ACC112 (cell line): Measurements from ENCODE around the gene FBXL19.

Experiments
- H2AFZ ChIP-seq: fragments of 200-600 bp; sonication (generic); one replicate; pipeline ENCODE4 v1.6.0; 2017; ENCODE audit warnings: antibody characterized with exemption, low read length; ENCODE audit not compliant: unreplicated experiment
- H3K27ac ChIP-seq: fragments of 200-600 bp; sonication (generic); 2 replicates; pipeline ENCODE4 v1.5.1; 2014; ENCODE audit warnings: low read depth, mild to moderate bottlenecking, antibody characterized with exemption, low read length, moderate library complexity
- H3K27me3 ChIP-seq: fragments of 200-600 bp; sonication (generic); 2 replicates; pipeline ENCODE4 v1.6.1; 2014; ENCODE audit warnings: mild to moderate bottlenecking, antibody characterized with exemption, low read length, moderate library complexity, mixed read lengths; ENCODE audit not compliant: insufficient read depth
- H3K36me3 ChIP-seq: fragments of 200-600 bp; sonication (generic); 2 replicates; pipeline ENCODE4 v1.6.1; 2016; ENCODE audit warnings: mild to moderate bottlenecking, antibody characterized with exemption, low read length, moderate library complexity, mixed read lengths; ENCODE audit not compliant: insufficient read depth
- H3K4me1 ChIP-seq: fragments of 200-600 bp; sonication (generic); one replicate; pipeline ENCODE4 v1.6.1; 2016; ENCODE audit warnings: low read length, mixed read lengths; ENCODE audit not compliant: insufficient read depth, unreplicated experiment, control insufficient read depth
- H3K4me3 ChIP-seq: fragments of 200-600 bp; sonication (generic); 2 replicates; pipeline ENCODE4 v1.5.1; 2014; ENCODE audit warnings: mild to moderate bottlenecking, low read depth, low read length
- H3K79me2 ChIP-seq: fragments of 200-600 bp; sonication (generic); one replicate; pipeline ENCODE4 v1.6.0; 2016; ENCODE audit warnings: low read length; ENCODE audit not compliant: control insufficient read depth, unreplicated experiment, insufficient read depth

FBXL19 gene

DNA sequence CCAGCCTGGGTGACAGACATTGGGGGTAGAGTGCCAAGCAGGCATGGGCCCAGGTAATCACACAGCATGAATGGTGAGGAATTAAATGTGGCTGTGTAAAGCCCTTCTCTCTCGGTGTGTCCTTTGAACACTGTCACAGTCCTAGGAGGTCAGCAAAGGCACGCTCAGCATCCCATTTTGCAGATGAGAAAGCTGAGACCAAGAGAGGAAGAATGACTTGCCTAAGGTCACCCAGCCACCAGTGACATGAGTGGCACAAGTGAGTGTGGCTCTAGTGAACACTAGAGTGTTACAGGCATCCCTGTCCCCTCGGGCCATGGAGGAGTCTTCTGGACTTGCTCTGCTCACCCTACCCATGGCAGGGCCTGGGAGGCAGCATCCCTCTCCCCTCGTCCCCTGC is 16.3 kb upstream of the FBXL19 start:
- H2AFZ ChIP-seq = no peak overlapping the region
- H3K27me3 ChIP-seq = no peaks in the 10 kb centered on the region
- no peaks in the 10 kb centered on the region for H3K4me1 ChIP-seq
- no peak overlapping the region for H3K27ac ChIP-seq
- no peak overlapping the region for H3K4me3 ChIP-seq
- H3K36me3 ChIP-seq = no peaks in the 10 kb centered on the region
- no peaks in the 10 kb centered on the region for H3K79me2 ChIP-seq

DNA sequence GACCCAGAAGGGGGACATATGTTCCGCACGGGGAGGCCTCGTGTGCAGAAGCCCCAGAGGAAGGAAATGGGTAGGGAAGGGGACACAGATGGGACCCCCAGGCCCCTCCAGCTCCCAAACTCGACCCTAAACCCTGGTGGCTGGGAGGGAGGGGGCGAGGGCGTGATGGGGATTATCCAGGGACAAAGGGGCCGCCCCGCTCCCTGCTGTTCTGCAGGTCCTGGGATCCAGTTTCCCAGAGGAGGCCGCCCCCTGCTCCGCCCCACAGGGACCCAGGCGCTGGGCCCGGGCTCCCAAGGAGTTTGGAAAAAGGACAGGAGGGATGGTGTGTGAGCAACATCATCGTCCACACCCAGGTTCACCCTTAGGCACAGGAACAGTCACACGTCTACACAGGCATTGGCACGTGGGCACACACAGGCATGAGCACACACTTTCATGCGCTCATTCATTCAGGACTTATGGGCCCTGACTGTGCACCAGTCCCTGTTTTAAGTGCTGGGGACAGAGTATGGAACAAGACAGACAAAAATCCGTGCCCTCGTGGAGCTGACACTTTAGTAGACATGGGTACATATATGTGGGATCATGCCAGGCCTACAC is 12.8 kb upstream of the FBXL19 start:
- Histone ChIP-seq H3K4me1 (no peaks in the 10 kb centered on the region), H3K36me3 (no peaks in the 10 kb centered on the region), H3K27me3 (no peaks in the 10 kb centered on the region), H3K79me2 (no peaks in the 10 kb centered on the region), H2AFZ (no peak overlapping the region), H3K27ac (no peak overlapping the region), H3K4me3 (no peak overlapping the region)

GRCh38 chr16:30912794-30913412 is 10.5 kb upstream of the FBXL19 start:
- H3K4me3 ChIP-seq = no peak overlapping the region
- H3K36me3 ChIP-seq = no peaks in the 10 kb centered on the region
- H3K79me2 ChIP-seq = no peaks in the 10 kb centered on the region
- H3K4me1 ChIP-seq = no peaks in the 10 kb centered on the region
- H2AFZ ChIP-seq = no peak overlapping the region
- no peak overlapping the region for H3K27ac ChIP-seq
- H3K27me3 ChIP-seq = no peaks in the 10 kb centered on the region

DNA sequence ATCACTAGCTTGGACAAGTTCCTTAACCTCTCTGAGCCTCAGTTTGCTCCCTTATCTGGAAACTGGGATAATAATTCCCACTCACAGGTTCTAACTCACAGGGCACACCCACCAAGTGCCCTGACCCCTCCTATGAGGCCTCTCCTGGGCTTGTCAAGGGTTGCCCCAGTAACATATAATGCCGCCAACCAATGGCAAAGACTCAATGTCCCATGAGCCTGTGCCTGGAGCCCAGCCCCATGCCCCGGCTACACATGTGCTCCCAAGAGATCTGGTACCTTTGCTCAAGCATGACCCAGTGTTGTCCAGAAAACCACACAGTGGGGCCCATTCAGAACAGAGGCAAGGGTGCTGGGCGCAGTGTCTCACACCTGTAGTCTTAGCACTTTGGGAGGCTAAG is 8.5 kb upstream of the FBXL19 start:
- no peaks in the 10 kb centered on the region for H3K27me3 ChIP-seq
- H3K27ac ChIP-seq = no peak overlapping the region
- H3K36me3 ChIP-seq = no peaks in the 10 kb centered on the region
- no peak overlapping the region for H3K4me3 ChIP-seq
- H3K4me1 ChIP-seq = no peaks in the 10 kb centered on the region
- H2AFZ ChIP-seq = no peak overlapping the region
- H3K79me2 ChIP-seq = no peaks in the 10 kb centered on the region

DNA sequence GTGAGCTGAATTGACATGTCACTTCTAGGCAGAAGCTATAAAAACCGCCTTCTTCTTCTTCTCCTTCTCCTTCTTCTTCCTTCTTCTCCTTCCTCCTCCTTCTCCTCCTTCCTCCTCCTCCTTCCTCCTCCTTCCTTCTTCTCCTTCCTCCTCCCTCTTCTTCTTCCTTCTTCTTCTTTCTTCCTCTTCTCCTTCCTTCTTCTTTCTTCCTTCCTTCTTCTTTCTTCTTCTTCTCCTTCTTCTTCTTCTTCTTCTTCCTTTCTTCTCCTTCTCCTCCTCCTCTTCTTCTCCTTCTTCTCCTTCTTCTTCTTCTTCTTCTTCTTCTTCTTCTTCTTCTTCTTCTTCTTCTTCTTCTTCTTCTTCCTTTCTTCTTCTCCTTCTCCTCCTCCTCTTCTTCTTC is 4.8 kb upstream of the FBXL19 start:
- Histone ChIP-seq H3K36me3 (no peaks in the 10 kb centered on the region), H2AFZ (no peak overlapping the region), H3K27ac (no peak overlapping the region), H3K27me3 (no peaks in the 10 kb centered on the region), H3K4me3 (no peak overlapping the region), H3K4me1 (no peaks in the 10 kb centered on the region), H3K79me2 (no peaks in the 10 kb centered on the region)

DNA sequence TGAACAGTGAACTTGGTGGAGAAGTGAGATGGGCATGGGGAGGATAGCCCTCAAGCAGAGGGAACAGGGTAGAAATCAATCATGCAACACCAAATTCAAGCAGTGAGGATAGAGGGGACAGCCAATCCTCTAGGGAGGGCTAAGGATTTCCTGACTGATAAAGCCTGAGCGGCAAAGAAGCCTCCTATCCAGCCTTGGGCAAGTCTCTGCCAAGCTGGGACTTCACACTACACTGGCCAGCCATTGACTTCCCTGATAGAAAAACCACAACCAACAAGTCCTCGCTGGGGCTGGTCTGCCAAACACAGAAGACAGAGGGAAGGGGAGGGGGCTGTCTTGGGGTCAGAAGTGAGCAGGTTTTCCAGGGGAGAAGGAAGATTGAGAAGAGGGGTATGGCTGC is 2.5 kb upstream of the FBXL19 start:
- Histone ChIP-seq H3K4me3 (no peak overlapping the region), H3K27me3 (no peaks in the 10 kb centered on the region), H3K27ac (no peak overlapping the region), H3K79me2 (no peaks in the 10 kb centered on the region), H3K36me3 (no peaks in the 10 kb centered on the region), H3K4me1 (no peaks in the 10 kb centered on the region), H2AFZ (no peak overlapping the region)

DNA sequence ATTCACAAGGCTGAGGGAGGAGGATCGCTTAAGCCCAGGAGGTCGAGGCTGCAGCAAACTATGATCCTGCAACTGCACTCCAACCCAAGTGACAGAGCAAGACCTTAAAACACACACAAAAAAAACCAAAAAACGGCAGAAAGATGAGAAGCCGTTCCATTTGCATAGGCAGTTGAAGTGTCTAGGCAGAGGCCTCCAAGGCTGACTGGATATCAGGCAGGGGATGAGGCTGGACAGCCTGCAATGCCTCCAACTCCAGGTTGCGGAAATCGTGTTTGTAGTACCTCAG is 2.0 kb upstream of the FBXL19 start:
- Histone ChIP-seq H3K79me2 (no peaks in the 10 kb centered on the region), H3K27me3 (no peaks in the 10 kb centered on the region), H2AFZ (peak overlapping the region; percentile 30), H3K4me3 (peak overlapping the region; percentile 77), H3K36me3 (no peaks in the 10 kb centered on the region), H3K27ac (no peak overlapping the region), H3K4me1 (no peaks in the 10 kb centered on the region)

- Histone ChIP-seq H3K4me3 (peak overlapping the region; percentile 77), H3K27ac (peak overlapping the region; percentile 45; the same call in 1 of the 2 replicates), H3K4me1 (no peaks in the 10 kb centered on the region), H3K36me3 (no peaks in the 10 kb centered on the region), H3K27me3 (no peaks in the 10 kb centered on the region), H2AFZ (peak overlapping the region; percentile 30), H3K79me2 (no peaks in the 10 kb centered on the region)
Measured at GRCh38 chr16:30921748-30922419, 1.5 kb upstream of the FBXL19 start.

DNA sequence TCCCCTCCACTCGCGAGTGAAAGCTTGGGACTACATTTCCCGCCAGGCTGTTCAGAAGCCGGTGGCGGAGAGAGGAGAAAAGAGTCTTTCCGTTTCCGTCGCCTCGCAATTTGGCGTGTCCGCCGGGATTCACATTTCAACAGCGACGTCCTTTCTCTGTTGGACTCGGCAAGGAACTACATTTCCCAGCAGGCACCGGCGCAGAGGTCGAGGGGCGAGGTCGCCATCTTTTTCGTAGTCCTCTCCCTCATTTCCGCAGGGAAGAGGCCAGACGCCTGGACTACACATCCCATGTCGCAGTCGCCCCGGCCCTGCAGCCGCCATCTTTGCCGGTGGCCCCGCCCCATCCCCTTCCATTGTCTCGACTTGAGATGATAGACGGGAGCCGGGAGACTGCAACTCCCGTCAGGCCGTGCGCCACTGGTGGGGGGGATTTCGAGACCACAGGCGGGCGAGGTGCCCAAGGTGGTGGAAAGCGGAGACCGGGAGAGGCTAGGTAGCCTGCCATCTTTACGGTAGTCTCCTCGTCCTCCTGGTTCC is 882 bp upstream of the FBXL19 start:
- Histone ChIP-seq H3K79me2 (no peaks in the 10 kb centered on the region), H3K27me3 (no peaks in the 10 kb centered on the region), H3K4me1 (no peaks in the 10 kb centered on the region), H3K4me3 (peak overlapping the region; percentile 91), H3K36me3 (no peaks in the 10 kb centered on the region), H2AFZ (peak overlapping the region; percentile 86), H3K27ac (peak overlapping the region; percentile 81)

DNA sequence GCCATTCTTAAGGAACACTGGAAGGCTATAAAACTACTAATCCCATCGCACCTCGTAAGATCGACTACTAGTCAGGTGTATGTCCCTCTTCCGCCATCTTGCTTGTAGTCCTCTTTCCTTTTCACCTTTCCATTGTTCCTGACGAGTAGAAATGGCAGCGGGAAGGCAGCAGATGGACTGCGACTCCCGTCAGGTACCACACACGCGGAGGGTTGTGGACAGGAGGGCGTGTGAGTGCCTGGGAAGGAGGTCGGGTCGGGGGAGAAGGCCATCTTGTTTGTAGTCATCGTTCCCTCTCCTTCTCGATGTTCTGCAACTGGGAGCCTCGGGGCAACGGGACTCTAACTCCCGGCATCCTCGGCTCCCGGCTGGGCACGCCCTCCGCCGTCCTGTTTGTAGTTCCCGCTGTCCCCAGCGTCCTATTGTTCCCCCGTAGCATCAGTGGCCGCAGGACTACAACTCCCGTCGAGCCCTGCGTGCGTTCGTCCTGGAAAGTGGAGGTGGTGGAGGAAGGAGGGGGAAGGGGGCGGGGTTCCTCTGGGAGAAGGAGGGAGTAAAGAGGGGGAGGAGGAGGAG is 324 bp upstream of the FBXL19 start:
- Histone ChIP-seq H3K27me3 (no peaks in the 10 kb centered on the region), H2AFZ (peak overlapping the region; percentile 86), H3K27ac (peak overlapping the region; percentile 81), H3K4me3 (peak overlapping the region; percentile 91), H3K36me3 (no peaks in the 10 kb centered on the region), H3K79me2 (no peaks in the 10 kb centered on the region), H3K4me1 (no peaks in the 10 kb centered on the region)
